AG09309 (cell line): ENCODE data around the gene YTHDC2.

ENCODE experiments used
- DNase-seq: peaks from one replicate; pipeline ENCODE4 v3.0.0-alpha.2; 2010; ENCODE audit warnings: low read depth
- H3K4me3 ChIP-seq: 2 replicates; pipeline ENCODE4 v1.5.1; 2011; ENCODE audit warnings: mild to moderate bottlenecking, low read depth, low read length, moderate library complexity; ENCODE audit not compliant: control insufficient read depth
- TF ChIP-seq, protein P1 (sequence below): IDR thresholded peaks from 2 replicates; pipeline ENCODE4 v1.5.1; 2011; ENCODE audit warnings: mild to moderate bottlenecking, low read depth, low read length, inconsistent platforms; ENCODE audit not compliant: insufficient read depth, control insufficient read depth; ENCODE audit errors: missing control alignments

The YTHDC2 gene

DNA sequence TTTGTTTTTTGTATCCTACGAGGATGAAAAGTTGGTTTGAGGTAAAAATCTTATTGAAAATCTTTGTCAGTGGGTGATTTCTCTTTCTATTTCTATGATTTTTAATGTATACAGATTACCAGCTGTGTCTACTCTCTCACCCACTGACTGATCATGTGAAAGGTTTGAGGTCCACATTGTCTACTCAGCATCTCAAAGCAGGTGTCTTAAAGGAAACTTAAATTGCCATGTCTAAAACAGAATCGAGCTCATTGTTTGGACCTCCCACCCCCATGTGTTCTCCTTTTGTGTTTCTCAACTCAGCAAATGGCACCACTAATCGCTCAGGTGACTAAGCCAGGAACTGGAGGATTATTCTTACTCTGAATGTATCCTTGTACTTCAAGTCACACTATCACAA, 121.5 kb downstream of the YTHDC2 start:
- no peak overlapping the region for H3K4me3 ChIP-seq
- DNase-seq = no peak
- TF ChIP-seq, protein P1, sequence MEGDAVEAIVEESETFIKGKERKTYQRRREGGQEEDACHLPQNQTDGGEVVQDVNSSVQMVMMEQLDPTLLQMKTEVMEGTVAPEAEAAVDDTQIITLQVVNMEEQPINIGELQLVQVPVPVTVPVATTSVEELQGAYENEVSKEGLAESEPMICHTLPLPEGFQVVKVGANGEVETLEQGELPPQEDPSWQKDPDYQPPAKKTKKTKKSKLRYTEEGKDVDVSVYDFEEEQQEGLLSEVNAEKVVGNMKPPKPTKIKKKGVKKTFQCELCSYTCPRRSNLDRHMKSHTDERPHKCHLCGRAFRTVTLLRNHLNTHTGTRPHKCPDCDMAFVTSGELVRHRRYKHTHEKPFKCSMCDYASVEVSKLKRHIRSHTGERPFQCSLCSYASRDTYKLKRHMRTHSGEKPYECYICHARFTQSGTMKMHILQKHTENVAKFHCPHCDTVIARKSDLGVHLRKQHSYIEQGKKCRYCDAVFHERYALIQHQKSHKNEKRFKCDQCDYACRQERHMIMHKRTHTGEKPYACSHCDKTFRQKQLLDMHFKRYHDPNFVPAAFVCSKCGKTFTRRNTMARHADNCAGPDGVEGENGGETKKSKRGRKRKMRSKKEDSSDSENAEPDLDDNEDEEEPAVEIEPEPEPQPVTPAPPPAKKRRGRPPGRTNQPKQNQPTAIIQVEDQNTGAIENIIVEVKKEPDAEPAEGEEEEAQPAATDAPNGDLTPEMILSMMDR = no peak

DNA sequence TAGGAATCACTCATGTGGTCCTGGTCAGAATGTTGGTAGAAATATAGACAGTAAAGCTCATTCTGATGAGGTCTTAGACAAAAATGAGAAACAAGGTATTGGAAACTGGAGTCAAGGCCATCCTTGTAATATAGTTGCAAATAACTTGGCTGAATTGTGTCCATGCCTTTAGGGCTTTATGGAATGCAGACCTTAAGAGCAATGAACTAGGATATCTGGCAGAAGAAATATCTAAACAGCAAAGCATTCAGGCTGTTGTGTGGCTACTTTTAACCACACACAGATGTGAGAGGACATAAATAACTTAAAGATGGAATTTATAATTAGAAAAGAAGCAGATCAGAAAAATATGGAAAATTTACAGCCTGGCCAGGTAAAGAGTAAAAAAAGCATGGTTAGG, 128.2 kb downstream of the YTHDC2 start:
- TF ChIP-seq, protein P1 = no peak
- DNase-seq = no peak
- no peak overlapping the region for H3K4me3 ChIP-seq
